SKM-1 (cell line): Measurements from ENCODE around the gene TEX30.
"Not testable (repeated sequence)": the region's sequence is repeated elsewhere in the genome, so short reads cannot be mapped to it uniquely, and the experiment has no call there.

Experiments used
- DNase-seq: peaks from one replicate; lab custom pipeline; 2025; ENCODE audit not compliant: unreplicated experiment; lab: John Stamatoyannopoulos, UW

The TEX30 gene

DNA sequence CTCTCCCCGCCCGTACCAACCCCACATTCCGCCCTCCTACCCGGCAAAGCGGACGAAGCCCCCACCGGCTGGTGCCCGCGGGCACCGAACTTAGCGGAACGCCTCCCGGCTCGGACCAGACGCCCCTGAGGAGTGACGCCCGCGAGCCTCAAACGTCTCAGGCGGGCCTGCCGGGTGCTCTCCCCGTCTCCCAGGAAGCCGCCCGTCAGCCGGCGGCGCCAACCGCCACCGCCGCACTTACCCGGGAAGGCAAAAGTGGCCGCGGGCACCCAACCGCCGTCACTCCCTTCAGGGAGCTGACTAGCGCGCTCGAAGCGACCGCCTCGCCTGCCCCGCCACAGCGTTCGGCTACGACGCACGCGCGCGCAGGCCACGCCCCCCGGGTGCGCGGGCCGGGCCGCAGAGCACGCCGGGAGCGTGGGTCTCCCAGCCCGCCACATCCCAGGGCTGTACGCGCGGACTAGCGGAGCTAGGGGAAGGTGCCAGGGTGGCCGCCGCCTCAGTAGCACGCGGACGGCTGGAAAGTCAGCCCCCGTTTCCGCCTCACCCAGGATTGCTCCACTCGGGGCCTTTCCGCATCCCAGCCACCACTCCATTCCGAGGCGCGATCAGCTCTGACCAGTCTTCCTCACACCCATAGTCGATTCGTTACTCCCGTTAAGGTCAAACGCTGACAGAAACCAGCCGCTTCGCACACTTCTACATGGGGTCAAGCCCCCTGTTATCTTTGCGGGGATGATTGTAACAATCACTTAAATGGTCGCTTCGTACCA is at the start of gene TEX30:
Gene TEX30, minus strand, starts transcription at position 346 of the 773 bp plus-strand sequence. CDS start 3,760 bp downstream, outside the sequence.
- DNase-seq: peak; percentile 70

DNA sequence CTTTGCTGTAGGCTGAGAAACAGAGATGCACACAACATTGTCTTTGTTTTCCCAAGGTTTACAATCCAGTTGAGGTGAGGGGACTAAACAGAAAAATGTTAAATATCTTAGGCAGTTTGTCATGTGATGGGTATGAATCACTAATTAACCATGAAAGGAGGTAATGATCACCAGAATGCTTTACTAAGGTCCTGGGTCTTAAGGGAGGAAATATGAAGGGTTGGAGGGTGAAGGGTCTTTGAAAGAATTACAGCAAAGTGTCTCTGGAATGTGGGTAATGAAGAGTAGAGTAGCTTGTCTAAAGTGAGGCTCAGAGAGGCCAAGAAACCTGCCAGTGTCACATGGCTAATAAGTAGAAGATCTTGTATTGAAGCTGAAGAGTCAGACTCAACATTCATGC is 44.3 kb upstream of the TEX30 start:
- DNase-seq: no peak

DNA sequence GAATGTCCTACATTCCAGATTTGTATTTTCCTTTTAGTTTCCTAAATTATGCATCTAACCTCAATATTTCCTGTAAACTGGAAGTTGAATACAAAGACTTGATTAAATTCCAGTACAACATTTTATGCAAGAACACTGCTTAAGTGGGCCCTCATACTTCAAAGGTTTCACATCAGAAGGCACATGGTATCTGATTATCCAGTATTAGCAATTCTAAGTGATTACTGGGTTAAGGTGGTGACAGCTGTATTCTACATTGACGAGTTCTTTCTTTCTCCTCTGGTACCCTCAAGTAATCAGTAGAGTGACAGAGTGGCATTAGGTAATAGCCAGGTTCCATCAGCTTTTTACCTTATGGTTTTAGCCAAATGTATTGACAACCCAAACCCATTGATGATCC is 43.7 kb upstream of the TEX30 start:
- no peak for DNase-seq

DNA sequence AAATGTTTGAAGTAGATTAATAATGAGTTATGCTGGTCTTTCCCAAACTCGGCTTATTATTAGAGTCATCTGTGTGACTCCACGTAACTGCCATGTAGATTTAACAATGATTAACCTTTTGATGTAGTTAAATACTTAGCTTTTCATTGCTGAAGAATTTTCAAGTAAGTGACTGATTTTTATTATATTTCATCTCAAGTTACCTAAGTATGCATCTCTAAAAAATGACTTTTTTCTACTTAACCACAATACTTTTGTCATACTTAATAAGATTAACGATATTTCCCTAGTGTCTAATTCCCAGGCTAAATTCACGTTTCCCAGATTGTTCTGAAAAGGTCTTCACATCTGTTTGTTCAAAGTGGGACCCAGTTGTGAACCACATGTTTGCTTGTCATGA is 43.1 kb upstream of the TEX30 start:
- DNase-seq: no peak

DNA sequence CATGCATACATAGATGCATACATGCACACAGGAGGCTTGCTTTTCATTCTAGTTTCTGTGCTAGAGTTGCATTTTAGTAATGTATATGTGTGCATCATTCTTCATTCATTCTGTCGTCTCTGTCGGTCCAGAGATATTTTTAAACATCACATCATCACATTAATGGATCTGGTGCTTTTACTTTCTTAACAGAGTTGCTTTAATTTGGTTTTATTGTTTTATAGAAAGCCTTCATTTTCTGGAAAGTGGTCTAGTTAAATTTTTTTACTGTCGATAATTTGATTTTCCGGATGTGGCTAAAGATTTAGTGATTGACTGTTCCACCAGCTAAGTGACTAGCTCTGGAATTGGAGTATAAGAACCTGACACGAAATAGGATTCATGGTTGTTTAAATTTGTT is 42.2 kb upstream of the TEX30 start:
- no peak for DNase-seq

DNA sequence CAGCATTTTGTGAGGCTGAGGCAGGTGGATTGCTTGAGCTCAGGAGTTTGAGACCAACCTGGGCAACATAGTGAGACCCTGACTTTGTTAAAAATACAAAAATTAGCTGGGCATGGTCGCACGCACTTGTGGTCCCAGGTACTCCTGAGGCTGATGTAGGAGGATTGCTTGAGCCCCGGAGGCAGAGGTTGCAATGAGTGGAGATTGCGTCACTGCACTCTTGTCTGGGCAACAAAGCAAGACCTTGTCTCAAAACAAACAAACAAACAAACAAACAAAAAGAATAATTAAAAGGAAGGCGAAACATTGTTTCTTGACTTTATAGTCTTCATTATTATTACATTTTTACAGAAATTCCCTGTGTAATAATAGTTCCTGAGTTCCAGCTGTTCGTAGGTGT is 41.2 kb upstream of the TEX30 start:
- DNase-seq: no peak

DNA sequence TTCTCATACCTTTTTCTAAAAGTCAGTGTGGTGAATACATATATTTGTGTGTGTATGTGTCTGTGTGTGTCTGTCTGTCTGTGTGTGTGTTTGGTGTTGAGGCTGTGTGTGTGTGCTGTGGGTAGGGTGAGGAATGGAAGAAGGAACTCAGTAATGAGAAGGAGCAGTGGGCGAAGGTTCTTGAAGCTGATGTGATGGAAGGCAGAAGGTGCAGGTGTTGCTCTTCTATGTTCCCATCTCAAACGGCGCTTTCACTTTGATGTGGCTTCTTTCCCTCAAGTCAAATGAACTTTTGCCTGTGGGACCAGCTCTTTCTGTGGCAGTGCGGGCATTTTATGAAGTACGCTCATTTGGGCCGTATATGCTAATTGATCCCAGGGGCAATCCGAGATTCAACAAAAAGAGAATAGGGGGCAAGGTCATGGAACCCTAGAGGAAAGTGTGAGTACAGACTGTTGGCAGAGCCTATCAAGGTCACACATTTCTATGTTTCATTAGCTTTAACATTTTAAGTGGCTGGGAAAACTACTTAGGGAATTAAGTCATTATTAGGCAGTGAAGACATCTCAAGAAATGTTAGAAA is 40.5 kb upstream of the TEX30 start:
- DNase-seq: no peak

DNA sequence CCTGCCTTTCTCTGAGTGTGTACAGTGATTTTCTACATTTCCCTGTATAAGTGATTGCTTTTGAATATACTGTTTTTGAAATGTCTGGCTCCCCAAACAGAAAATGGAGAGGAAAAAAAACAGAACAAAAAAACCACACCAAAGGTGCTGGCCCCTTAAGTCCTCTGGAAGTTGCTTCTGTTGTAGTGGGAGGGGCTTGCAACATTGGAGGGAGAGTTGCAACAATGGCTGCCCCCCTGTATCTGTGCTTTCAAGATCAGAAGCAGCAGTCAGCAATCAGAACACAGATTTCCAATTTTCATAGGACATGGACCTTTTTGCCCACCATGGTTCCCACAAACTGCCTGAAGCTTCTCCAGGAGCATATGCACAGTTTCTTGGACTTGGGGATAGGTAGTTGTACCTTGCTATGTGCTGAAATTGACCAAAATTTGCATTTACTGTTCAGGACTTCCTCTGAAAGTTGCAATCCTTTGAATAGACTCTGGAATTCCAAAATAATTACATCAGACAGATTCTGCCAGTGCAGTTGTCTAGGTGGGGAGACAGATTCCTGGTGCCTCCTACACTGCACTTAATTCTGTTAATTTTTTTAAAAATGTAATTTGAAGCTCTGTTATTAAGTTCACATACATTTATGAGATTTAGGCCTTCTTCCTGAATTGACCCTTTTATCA is 39.2 kb upstream of the TEX30 start:
- no peak for DNase-seq

DNA sequence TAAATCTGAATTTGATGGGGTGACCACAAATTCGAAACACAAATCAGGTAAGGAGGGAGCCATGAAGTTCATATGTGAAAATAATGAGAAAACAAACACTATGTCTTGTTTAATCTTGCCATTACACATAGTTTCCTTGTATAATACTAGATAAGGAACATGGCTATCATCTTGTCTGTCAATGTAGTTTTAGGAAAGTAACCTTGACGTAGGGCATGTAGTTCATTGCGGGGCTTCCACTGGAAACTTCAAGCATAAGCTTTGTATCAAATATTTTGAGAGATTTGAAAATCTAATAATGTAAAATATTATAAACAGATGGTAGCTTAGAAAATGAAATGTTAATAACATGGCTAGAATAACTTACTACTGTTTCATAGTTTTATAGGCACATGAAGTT is 34.1 kb upstream of the TEX30 start:
- no peak for DNase-seq

DNA sequence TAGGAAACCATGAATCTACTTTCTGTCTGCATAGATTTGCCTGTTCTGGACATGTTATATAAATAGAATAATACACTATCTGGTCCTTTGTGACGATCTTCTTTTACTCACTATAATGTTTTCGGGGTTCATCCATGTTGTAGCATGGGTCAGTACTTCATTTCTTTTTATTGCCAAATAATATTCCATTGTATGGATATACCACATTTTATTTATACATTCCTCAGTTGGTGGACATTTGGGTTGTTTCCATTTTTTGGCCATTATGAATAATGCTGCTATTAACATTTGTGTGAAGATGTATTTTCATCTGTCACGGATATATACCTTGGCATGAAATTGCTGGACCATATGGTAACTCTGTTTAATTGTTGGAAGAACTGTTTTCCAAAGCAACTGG is 32.1 kb upstream of the TEX30 start:
- DNase-seq: no peak

DNA sequence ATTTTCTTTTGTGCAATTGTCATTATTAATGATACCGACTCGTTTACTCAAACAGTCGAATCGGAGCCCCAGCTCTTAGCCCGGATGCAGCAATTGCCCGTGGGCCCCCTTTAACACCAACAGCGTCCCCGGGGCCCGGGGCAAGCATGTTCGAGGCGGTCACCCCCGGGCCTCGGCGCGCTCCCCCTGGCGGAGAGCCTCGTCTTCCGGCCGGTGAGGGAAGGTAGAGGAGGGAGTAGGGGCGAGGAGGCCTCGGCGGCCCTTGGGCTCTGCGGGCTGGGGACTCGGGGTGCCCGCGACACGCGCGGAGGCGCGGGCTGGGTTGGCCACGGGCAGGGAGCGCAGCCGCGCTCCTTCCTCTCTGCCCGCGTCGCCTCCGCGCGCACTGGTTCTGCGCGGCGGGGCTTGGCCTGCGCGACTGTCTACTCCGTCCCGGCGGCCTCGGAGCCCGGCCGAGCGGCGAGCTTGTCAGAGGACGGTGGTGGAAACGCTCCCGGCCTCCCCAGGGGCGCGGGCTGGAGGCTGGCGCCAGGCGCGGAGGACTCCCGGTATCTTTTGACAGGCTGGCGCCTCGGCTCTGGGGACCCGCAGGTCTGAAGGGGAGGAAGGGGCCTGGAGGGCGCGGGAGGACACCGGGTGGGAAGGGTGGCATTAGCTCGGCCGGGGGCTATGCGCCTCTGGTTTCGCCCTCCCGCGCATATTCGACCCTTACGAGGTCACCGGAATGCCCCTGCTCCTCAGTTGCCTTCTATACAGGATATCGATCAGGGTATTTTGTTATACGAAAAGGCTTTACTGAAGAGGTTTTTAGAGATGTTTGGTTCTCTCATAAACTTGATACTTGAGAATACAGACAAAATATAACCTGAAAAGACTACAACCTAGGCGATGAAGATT is 26.8 kb upstream of the TEX30 start:
- DNase-seq: peak; percentile 48

DNA sequence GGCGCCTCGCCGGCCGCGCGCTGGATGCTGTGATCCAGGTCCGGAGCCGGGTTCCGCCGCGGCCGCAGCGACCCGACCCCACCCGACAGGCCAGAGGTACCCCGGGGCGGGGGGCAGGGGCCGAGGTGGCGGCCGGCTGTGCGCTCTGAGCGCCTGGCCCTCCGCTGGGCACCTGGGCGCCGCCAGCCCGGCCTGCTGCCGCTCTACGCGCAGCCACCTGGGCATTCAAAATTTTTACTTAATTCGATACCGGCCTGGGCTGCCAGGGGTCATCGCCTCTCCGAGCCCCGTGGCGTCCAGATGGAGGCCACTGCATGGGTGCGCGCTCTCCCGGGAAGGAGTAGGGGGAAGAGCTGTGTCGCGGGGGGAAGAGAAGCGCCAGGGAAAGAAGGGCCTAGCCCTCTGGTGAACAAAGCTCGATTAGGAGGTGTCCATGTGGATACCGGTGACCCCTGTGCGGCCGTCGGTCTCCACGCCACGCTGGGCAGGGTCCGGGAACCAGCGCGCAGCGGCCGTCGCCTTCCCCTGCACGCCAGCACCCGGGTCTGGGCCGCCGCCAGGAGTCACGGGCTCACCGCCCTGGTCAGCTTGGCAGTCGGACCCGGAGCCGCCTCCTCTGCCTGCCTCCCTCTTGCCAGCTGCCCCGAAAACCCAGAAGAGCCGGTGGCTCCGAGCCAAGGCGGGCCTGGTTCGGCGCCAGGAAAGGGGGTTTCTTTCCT is 26.0 kb upstream of the TEX30 start:
- DNase-seq: no peak

DNA sequence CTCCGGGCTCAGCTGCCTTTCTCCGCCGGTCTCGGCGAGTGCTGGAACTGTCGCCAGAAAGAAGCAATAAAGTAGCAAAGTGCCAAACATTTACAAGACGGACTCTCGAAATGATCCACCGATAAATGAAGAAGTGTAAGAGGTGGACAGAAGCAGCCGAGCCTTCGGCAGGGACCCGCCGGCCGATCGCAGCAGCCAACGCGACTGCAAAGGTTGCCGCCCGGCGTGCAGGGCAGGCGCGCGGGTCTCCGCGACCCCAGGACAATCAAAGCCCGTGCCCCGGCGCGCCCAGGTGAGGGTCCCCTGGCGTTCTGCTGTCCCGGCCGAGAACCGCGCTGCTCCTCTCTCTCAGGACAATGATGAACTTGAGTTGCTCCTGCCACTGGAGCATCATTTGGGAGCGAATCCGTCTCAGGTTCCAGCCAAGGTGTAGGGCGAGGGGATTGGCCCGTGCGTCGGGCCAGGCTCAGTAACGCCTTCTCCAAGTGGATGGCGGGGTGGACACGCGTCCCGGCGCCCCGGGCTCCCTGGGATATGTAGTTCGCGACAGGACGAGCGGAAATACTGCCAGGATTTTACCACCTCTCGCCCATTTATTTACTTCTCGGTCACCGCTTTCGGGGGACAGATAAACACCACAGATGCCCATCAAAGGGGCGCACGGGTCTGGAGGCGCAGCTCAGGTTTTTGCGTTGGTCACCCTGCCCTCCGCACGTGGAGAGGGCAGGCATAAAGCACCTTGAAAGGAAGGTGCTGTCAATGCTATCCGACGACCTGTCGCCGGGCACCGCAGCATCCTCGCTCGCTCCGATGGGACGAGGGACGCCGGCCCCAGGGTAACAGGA is 25.2 kb upstream of the TEX30 start, which contains the start of the genes BIVM and POGLUT2:
Gene BIVM, plus strand, starts transcription at position 539 of the 845 bp plus-strand sequence. CDS start 8,149 bp downstream, outside the sequence.
Gene POGLUT2, minus strand, starts transcription at position 396 of the 845 bp plus-strand sequence. Its CDS starts 306 bp downstream, at position 90.
- peak; percentile 78 for DNase-seq

DNA sequence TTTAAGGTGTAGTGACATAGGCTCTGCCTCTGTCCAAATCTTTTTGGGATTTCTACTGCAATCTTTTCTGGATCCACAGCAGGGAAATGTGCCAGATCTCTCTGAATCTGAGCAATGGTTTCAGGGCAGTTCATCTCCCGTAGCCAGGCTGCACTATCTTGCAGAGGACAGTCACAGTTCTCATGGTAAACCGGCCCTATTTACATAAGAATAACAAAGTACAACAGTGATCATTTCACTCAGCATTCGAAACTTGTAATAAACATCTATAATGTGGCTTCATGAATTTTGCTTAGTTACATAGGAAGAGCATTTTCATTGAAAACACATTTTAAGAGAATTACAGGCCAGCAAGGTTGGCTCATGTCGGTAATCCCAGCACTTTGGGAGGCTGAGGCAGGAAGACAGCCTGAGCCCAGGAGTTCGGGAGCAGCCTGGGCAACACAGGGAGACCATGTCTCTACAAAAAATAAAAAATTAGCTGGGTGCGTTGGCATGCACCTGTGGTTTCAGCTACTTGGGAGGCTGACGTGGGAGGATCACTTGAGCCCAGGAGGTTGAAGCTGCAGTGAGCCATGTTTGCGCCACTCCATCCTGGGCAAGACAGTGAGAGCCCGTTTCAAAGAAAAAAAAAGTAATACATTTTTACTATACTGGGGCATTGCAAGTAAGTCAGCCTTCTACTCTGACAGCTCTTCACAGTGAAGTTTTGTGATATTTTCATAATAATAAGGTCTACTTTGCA is 20.2 kb upstream of the TEX30 start:
- no peak for DNase-seq

DNA sequence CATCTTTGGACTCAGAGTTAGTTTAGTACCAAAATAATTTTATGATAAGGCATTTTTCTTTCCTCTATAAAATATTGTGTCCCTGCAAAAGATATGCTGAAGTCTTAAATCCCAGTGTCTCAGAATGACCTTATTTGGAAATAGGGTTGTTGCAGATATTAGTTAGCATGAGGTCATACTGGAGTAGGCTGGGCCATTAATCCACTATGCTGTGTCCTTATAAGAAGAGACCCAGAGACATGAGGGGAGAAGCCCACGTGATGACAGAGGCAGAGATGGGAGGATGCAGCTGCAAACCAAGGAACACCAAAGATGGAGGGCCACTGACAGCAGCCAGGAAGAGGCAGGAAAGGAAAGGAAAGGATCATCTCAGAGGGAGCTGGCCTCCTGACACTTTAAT is 18.8 kb upstream of the TEX30 start:
- no peak for DNase-seq

DNA sequence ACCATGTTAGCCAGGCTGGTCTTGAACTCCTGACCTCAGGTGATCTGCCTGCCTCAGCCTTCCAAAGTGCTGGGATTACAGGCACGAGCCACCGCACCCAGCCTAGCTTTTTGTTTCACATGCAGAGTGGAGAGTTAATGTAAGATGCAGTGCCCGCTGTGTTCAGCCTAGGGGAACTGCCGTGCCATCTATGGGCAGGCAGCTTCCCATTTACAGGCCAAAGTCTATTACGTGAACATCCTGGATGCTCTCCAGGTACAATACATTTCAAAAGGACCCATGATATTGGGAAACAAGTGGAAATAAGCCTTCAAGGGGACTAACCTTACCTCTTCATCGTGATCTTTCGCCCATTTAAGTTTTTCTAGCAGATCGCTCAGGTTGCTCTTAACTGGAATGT is 15.1 kb upstream of the TEX30 start:
- DNase-seq: no peak

DNA sequence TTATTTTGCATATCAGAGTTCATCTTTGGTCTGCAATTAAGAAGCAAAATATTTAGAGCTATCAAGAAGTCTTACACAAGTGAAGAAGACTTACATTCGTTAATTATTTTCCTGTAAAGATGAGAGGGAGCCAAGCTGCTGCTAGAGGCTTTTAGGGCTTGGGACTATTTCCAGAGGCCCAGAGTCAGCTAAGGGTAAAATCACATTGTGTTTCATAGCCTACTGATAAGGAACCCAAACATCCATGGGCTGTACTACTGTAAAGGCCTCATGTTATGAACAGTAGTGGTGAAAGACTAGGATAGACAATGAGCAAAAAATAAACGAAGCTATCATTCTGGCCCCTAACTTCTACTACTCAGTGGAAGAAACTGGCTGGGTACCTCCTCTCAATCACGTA is 10.9 kb upstream of the TEX30 start:
- DNase-seq: no peak

DNA sequence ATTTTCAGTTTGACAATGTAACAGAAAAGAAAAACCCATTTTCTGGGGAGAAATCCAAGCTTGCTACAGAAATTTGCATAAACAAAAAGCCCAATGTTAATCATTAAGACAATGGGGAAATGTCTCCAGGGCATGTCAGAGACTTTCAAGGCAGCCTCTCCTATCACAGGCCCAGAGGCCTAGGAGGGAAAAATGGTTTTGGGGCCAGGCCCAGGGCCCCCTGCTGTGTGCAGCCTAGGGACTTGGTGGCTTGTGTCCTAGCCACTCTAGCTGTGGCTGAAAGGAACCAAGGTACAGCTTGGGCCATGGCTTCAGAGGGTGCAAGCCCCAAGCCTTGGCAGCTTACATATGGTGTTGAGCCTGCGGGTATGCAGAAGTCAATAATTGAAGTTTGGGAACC is 8.0 kb upstream of the TEX30 start:
- DNase-seq: no peak

DNA sequence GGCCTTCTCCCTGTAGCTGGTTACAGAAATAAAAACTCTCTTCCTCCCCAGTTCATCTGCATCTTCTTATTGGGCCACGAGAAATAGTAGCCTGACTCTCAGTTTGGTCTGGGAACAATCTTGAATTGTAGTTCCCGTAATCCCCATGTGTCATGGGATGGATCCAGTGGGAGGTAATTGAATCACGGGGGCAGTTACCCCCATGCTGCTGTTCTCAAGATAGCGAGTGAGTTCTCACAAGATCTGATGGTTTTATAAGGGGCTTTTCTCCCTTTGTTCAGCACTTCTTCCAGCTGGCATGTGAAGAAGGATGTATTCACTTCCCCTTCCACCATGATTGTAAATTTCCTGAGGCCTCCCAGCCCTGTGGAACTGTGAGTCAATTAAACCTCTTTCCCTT is 7.1 kb upstream of the TEX30 start:
- DNase-seq: not testable (repeated sequence)
